ENCODE results near the gene VSTM2B.
A peak's percentile ranks its signal among the peaks of the same experiment; 100 is the strongest.

VSTM2B gene

DNA sequence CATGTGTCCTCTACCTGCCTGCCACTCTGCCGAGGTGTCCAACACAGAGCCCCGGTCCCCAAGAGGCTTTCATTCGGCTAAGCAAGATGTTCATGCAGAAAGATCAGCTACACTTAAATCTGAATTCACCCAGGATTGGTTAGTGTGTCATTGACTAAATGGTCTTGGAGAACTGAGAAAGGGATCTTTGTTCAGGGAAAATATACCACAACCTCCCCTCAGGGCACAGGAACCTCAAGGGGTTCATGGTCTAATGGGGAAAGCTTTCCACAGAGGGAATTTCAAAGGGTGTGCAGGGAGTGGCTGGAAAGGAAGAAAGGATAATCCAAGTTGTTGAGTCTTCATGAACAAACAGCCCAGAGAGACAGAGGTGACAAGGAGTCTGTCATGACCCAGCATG lies 65.9 kb downstream of the VSTM2B start:
- DNase-seq (ENCODE audit: low spot score), result no peak

DNA sequence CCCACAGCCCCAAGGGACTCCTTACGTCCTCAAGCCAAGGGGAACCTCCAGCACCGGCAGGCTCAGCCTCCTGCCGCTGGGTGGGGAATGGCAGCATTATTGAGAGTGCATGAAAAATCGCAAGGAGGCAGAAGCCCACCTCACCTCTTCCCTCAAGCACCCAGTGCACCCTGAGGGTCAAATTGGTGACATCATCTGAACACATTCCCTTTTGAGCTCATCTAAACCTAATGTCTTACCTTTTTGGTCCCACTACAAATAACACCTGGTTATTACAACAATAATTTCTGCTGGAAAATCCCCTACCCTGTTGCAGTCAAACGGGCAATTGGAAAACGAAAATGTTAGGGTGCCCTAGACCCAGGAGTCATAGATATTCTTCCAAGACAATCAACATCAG lies 68.1 kb downstream of the VSTM2B start:
- DNase-seq (ENCODE audit: low spot score), result no peak

DNA sequence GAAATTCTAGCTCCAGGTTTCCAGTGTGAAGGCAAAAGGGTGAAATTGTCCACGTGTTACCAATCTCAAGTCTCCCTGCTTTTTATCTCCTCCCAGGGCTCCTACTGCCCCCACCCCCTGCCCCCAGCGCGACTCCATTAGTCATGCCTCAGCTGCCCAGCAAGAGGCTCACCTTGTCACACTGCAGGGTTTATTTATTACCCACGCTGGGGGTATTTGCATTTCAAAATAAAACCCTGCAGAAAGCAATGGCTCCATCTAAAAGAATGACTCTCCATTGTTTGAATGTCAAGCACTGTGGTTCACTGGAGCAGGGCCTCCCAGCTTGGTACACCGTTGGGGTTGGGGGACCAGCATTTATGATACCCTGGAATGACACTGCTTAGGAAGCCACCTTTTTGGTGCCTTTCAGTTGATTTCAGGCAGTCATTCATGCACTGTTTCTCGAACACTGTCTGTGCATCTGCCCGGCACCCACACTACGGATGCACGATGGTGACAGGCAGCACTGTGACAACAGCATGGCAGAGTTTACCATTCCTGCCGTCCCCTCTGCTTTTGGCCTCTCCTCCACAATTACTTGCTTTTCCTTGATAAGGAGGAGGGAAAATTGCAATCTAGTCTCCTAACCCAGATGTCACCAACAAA lies 70.4 kb downstream of the VSTM2B start:
- no peak for DNase-seq (ENCODE audit: low spot score)

DNA sequence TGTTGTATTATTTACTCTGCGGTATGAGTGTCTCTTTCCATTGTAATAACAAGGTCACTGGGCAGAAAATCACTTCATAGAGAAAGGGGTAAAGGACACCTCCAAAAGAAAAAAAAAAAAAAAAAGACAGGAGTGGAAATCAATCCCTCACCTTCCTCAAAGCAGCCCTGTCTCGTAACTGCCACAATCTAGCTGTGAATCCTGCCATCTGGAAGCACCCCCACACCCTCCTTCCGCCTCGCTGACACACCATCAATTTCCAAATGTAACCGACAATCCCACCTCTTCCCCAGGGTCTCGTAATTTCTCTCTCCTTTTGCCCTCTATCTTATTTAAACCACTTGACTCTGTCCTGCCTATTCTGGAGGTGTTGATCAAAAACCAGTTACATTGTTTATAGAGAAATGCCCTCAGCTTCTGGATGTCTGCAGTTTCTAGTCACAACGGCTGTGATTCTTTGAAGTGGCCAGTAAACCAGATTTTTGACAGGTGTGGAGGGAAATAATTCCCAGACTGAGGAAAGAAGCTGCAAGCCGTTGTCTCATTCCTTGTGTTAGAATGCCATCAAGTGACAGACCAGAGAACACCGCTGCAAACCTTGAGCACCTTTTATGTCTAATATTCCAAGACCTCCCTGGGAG lies 71.2 kb downstream of the VSTM2B start:
- no peak for DNase-seq (ENCODE audit: low spot score)

DNA sequence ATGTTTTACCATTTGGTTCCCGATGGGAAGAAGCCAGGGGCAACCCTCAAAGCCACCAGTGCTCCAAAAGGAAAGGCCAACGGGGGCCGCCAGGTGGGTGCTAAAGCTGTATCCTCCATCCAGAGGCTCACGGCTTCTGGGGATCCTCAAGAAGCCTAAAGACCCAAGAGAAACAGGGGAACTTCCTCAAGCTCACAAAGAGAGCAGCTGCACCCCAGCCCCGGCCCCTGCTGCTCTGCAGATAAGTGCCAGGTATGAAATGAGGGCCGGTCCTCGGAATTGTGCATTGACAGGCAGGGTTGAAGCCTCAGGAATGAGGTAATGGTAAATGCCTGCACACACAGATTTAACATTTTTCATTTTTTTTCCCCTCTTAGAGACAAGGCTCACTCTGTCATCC lies 72.2 kb downstream of the VSTM2B start:
- no peak for DNase-seq (ENCODE audit: low spot score)

DNA sequence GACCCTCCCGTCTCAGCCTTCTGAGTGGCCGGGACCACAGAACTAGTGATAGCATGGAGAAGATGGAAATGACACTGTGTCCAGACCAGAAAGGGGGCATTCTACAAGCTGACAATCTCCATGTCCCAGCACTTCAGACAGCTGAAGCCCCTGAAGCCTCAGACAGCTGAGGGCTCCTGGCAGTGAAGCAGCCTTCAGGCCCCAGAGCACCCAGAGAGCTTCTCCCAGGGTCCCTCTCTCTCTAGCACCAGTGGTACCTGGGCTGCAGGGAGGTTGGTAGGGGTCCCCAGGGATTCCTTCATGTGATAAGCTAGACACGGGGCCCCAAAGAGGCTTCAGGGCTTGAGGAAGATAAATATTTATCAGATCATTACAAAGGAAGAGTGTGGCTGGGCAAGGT lies 72.7 kb downstream of the VSTM2B start:
- DNase-seq (ENCODE audit: low spot score), result no peak

DNA sequence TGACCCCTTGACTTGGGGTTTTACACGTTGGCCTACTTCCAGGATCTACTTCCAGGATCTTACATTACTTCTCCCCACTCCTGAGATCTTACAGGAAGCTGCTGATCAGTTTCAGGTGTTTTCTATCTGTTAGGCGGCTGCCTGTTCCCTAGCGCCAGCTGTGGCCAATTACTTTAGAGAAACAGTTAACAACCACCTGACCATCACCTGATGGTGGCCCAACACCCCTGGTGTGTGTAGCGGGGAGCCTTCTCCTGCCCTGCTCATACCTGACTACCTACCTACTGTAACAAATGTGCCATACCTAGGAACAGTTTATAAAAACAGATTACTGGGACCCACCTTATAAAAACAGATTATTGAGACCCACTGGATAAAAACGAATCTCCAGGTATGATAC lies 77.5 kb downstream of the VSTM2B start:
- DNase-seq (ENCODE audit: low spot score), result no peak

DNA sequence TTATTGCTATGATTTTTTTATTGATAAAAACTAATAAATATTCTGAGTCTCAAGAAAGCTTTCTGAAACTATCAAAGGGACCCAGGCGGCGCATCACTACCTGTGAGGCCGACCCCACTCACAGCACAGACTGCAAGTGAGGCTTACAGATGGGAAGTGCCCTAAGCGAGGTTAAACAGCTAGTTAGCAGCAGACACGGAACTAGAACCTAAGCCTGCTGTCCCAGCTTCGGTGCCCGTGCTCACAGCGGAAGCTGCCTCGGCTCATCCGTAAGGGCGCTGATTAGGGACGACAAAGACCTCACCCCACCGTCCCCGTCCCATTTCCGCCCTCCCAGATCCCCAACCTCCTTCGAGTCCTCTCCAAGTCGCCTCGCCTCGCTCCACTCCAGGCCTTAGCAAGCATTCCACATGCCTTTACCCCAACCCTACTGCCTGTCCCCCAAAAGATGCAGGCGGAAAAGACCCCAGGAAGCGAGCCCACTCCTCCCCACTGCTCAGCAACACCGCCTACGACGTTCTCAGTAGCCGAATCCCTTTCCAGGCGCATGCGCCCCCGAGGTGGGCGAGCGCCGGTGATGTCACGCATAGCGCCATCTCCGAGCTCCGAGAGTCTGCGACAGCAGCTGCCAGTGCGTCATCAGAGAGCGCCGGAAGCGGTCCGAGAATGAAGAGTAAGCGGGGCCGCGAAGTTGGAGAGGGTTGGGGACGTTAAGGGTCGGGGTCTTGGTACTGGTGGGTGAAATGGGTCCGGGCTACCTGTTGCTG lies 80.0 kb downstream of the VSTM2B start, which contains the start of gene POP4:
Gene POP4, plus strand, starts transcription at position 631 of the 767 bp plus-strand sequence. Its CDS starts 36 bp downstream, at position 667.
- peak; percentile 98 for DNase-seq (ENCODE audit: low spot score)

DNA sequence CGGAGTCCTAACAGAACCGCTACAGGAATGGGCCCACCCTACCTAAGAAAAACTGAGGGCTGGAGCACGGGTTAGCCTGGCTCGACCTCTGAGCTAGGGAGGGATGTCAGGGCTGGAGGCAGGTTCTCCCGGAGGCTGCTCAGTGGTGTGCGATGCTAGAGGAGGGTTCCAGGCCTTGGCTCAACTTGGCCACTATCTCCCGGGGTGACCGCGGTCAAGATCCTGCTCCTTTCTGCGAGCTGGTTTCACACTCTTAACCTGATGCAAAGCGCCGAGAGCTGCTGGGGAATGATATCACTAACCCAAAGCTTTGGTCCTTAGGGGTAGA lies 80.6 kb downstream of the VSTM2B start:
- DNase-seq (ENCODE audit: low spot score), result no peak

DNA sequence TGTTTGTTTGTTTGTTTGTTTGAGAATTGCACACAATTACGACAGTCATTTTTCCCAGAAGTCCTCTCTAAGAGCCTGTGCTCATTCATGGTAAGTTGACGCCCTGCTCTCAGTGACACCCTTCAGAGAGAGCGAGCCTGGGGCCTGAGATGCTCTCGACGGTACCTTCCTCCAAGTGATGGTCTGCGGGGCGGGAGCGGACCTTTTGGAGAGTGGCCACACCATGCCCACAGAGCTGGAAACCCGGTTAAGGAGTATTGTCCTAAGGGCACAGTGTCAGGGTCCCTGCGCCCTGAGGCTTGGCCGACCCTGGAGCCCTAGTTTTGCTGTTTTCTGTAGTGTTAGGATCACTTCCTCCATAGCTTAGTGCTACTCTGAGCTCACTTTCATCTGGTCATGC lies 83.8 kb downstream of the VSTM2B start:
- DNase-seq (ENCODE audit: low spot score), result no peak

DNA sequence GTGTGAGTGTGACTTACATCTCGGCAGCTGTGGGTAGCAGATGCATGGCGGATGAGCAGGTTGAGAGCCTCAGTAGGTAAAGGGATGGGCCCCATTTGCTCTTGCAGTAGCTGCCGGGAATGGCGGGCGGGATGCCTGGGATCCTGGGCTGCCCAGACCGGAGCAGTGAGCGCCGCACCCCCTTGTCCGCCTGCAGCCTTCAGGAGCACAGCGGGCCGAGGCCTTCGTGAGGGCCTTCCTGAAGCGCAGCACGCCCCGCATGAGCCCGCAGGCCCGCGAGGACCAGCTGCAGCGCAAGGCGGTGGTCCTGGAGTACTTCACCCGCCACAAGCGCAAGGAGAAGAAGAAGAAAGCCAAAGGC lies 84.4 kb downstream of the VSTM2B start:
- DNase-seq (ENCODE audit: low spot score), result no peak

DNA sequence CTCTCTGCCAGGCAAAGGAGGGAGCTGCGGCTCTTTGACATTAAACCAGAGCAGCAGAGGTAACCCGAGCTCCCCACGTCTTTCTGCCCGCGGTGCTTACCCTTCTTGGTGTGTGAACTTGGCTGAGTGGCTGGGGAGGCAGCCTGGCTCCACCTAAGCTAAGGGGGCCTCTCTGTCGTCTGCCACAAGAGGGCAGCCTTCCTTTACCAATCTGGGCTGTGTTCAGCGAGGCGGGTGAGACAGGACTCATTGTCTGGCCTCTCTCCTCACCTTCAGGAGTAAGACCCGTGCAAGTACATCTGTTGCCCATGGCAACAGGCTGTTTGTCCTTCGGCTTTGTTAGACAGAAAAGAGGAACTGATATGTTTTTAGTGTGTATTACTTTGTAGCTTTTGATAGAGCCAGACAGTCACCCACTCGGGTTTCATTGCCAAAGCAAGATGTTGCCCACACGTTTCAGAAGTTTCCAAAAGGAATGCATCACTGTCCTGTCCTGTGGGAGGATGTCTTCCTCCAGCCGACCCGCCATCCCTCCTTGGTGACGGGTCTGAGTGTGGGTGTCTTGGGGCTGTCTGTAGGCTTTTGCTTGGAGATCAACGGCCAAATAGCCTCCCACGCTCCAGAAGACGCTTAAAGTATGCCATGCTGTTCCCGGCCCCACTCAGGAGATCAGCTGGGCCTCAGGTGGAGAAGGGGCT lies 84.9 kb downstream of the VSTM2B start:
- peak; percentile 88 for DNase-seq (ENCODE audit: low spot score)

DNA sequence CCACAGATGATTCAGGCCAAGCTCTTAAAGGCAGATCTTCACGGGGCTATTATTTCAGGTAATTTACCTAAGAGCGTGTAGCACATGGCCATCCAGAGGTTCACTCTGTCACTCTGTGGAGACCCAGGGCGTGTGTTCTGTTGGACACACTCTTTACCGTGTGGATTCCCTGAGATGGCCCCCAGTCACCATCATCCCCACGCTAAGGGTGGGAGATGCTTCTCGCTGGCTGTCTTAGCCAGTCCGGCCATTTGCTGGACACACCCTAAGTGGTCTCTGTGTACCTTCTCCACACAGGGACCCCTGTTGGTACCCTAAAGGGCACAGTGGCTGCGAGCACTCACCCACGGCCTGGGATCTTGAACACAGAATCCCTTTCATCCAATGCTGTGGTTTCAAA lies 86.3 kb downstream of the VSTM2B start:
- DNase-seq (ENCODE audit: low spot score), result no peak

DNA sequence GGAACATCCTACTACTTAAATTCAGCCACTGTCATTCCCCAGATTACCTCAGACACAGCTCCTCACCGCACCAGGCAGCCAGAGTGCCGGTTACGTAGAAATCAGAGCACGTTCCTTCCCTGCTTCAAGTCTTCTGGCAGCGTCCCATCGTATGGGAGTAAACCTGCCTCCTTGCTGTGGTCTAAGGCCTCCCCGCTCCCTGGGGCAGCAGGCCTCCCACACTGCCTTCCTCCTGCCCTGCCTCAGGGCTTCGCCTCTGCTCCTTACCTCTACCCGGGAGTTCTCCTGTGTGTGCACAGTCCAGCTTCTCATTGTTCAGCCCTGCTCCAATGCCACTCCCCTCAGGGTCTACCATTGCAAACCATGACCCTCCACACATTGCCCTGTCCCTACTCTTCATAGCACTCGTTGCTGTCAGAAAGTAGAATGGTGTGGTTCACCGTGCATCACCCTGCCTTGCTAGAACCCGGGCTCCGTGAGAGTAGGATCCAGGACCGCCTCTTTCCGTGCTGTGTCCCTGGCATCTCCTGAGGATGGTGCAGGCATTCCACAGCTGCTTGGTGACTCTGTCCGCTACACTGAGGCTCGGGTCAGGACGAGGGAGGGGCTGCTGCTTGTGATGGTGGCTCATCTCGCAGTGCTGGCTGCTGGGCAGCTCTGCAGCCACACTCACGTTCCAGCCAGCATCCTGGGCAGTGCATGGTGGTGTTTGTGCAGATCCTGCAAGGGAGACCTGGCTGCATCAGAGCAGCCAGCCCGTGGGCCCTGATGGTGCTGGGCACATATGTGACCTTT lies 87.2 kb downstream of the VSTM2B start:
- DNase-seq (ENCODE audit: low spot score), result no peak

DNA sequence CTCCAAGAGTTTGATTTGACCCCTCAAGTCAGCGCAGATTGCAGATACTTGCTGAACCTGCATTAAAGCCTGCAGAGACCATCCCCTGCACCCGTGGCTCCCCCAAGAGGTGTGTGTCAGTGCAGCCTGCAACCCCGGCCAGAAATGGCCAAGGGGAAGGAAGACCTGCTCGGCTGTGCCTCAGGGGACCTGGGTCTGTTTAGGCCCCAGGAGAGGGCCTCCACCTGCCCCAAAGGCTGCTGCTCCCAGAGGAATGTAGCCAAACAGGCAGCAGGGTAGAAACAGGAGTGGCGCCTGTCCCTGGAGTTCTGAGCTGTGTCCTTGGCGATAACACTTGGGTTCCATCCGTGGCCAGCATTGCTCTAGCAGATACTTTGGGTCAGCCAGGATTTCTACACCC lies 88.3 kb downstream of the VSTM2B start:
- DNase-seq (ENCODE audit: low spot score), result no peak

All from activated CD4-positive, alpha-beta T cell treated with anti-CD3 and anti-CD28 coated beads, Interleukin-2, Interleukin-4, amounts not matched to agents 100 ng/mL and 50 ng/mL, durations not matched to agents 16 hours and 8 hours (primary cell).